Lower leg skin (tissue), 3 donors: Measurements from ENCODE around the gene TRPV5.

ENCODE experiments used
- CTCF ChIP-seq, 3 donors: fragments of 450-650 bp; IDR thresholded peaks; one replicate each; pipeline ENCODE4 v1.5.1; 2016; ENCODE audit warnings: antibody characterized with exemption in 3 of 3, mild to moderate bottlenecking in 3 of 3, moderate library complexity in 2 of 3
- POLR2A ChIP-seq, 2 donors: fragments of 450-650 bp; IDR thresholded peaks; one replicate each; pipeline ENCODE4 v1.6.1; 2016 to 2017; ENCODE audit warnings: antibody characterized with exemption in 2 of 2, mild to moderate bottlenecking in 1 of 2, moderate library complexity in 1 of 2

- TF ChIP-seq POLR2A (IDR thresholded peaks at IDR 0.05) (no peak), CTCF (IDR thresholded peaks at IDR 0.05) (no peak)
Measured at GRCh38 chr7:142932386-142933091, 1.0 kb downstream of the TRPV5 start.
